Spleen (tissue), 11 donors: ENCODE results near the gene MEIOC. TPM values are rescaled to one million over a fixed set of nuclear protein-coding genes. Genes with fewer than 3 reads are reported as not detected.

Experiments
- DNase-seq: peaks from one replicate; pipeline ENCODE4 v3.0.0-alpha.2; 2020
- H3K27ac ChIP-seq, 8 donors: fragments of 200-600 bp; sonication (generic) in 7 of 8; 1 replicate in 4 of 8; 2 replicates in 4 of 8; pipeline versions ENCODE4 v1.5.0 to v1.8.0; 2016 to 2021; ENCODE audit warnings: inconsistent platforms in 4 of 8, mild to moderate bottlenecking in 4 of 8, moderate library complexity in 1 of 8
- H3K27me3 ChIP-seq, 7 donors: fragments of 200-600 bp; sonication (generic) in 6 of 7; replicated peaks in 1 of 7; 1 replicate in 4 of 7; 2 replicates in 3 of 7; pipeline versions ENCODE4 v1.5.0 to v1.8.0; 2016 to 2021; ENCODE audit warnings: inconsistent platforms in 3 of 7, mild to moderate bottlenecking in 1 of 7
- H3K36me3 ChIP-seq, 6 donors: fragments of 200-600 bp; sonication (generic) in 5 of 6; 1 replicate in 4 of 6; 2 replicates in 2 of 6; pipeline versions ENCODE4 v1.5.0 to v1.8.0; 2016 to 2021; ENCODE audit warnings: inconsistent platforms in 2 of 6
- H3K4me1 ChIP-seq, 6 donors: fragments of 200-600 bp; sonication (generic) in 5 of 6; 1 replicate in 3 of 6; 2 replicates in 3 of 6; pipeline versions ENCODE4 v1.5.0 to v1.8.0; 2016 to 2021; ENCODE audit warnings: inconsistent platforms in 3 of 6
- H3K4me3 ChIP-seq, 8 donors: fragments of 200-600 bp; sonication (generic) in 7 of 8; 1 replicate in 4 of 8; 2 replicates in 4 of 8; pipeline versions ENCODE4 v1.5.0 to v1.8.0; 2016 to 2021; ENCODE audit warnings: inconsistent platforms in 4 of 8, mild to moderate bottlenecking in 4 of 8, moderate library complexity in 2 of 8
- H3K9me3 ChIP-seq, 8 donors: fragments of 200-600 bp; sonication (generic) in 7 of 8; 1 replicate in 4 of 8; 2 replicates in 4 of 8; pipeline versions ENCODE4 v1.5.0 to v1.8.0; 2016 to 2021; ENCODE audit warnings: inconsistent platforms in 4 of 8
- POLR2A ChIP-seq, 3 donors: fragments of 450-650 bp; IDR thresholded peaks; one replicate each; pipeline ENCODE4 v1.5.1; 2017; ENCODE audit warnings: antibody characterized with exemption in 3 of 3, mild to moderate bottlenecking in 1 of 3
- POLR2AphosphoS5 ChIP-seq, 3 donors: sonication (generic); formaldehyde crosslinking; IDR thresholded peaks; one replicate each; pipeline ENCODE4 v1.5.1; 2017; ENCODE audit warnings: antibody characterized with exemption in 3 of 3
- WGBS, 5 donors: extraction: QIAGEN DNeasy Blood & Tissue Kit in 3 of 5; methylation state at CpG; one replicate each; pipeline versions ENCODE4 v1.1.5 to v1.1.7; 2013 to 2018; 5-methylcytosine and 5-hydroxymethylcytosine counted together
- intact Hi-C: fragments of 100-400 bp; cut with DNase I; formaldehyde crosslinking; loops from one replicate; pipeline ENCODE4 v1.15.0; 2023; ENCODE audit warnings: low total_unique reads
- polyA plus RNA-seq, 3 donors: library from polyadenylated mRNA; stranded (reverse); fragments of 200-250 nt; gene quantifications; one replicate each; pipeline ENCODE4 v1.2.1, GENCODE V29; 2013
- total RNA-seq, 7 donors: library from RNA; depleted of rRNA in 3 of 7; stranded (reverse); fragments of >200 nt in 3 of 7; fragmentation: NEBNext Ultra II Directional in 4 of 7; extraction: Animal tissue kit (Norgen Biotek cat#: 25700) in 4 of 7; gene quantifications; one replicate each; pipeline versions ENCODE4 v1.1.0 to v1.2.1, GENCODE V29; 2016 to 2021
- TF ChIP-seq, protein P1 (sequence below), 11 experiments: fragments of 200-600 bp in 7 of 11; fragments of 450-650 bp in 4 of 11; sonication (generic) in 4 of 11; IDR thresholded peaks in 8 of 11; conservative IDR thresholded peaks in 3 of 11; 1 replicate in 7 of 11; 2 replicates in 4 of 11; pipeline versions ENCODE4 v1.4.0 to v1.8.0; 2016 to 2021; ENCODE audit warnings: antibody characterized with exemption in 11 of 11, inconsistent platforms in 4 of 11, mild to moderate bottlenecking in 1 of 11
- donor health status: healthy with polysubstance abuse.
- donor health status: DM: no; HTN: no; CAD: no; lungs with moderate emphysema.
- donor health status: DM: no; HTN: no; CAD: no.
- donor health status: Bipolar disorder and iron deficiency.
- donor health status: healthy.
- donor health status: DM: no; HTN: no; CAD: no.
- donor health status: DM: yes; HTN: yes; CAD: no.

MEIOC gene
- total and polyA plus RNA-seq, 10 donors: 0.04 to 0.17 (median 0.06) TPM; not detected in 7

DNA sequence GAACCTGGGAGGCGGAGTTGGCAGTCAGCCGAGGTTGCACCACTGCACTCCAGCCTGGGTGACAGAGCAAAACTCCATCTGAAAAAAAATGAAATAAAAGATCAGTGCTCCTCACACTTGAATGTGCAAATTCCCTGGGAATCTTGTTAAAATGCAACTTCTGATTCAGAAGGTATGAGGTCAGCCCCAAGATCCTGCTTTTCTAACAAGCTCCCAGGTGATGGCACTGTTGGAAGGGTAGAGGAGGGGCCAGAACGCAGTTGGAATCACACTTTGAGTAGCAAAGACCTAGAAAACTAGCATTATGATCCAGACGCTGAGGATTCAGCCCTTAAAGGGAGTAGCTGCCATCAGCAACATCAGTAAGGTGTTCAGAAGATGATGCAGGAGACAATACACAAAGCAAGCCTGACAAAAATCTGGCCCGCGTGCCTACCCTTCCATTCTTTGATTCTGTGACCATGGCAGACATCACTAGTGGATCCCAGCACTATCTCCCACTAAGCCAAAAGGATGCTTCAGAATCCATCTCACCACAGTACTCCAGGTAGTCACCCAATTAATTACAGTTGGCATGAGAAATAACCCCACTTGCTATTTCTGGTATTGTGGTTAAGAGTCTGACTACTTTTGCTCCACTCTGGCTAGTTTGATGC lies 33.1 kb upstream of the MEIOC start:
- intact Hi-C loops: no loop called here
- TF ChIP-seq, protein P1, sequence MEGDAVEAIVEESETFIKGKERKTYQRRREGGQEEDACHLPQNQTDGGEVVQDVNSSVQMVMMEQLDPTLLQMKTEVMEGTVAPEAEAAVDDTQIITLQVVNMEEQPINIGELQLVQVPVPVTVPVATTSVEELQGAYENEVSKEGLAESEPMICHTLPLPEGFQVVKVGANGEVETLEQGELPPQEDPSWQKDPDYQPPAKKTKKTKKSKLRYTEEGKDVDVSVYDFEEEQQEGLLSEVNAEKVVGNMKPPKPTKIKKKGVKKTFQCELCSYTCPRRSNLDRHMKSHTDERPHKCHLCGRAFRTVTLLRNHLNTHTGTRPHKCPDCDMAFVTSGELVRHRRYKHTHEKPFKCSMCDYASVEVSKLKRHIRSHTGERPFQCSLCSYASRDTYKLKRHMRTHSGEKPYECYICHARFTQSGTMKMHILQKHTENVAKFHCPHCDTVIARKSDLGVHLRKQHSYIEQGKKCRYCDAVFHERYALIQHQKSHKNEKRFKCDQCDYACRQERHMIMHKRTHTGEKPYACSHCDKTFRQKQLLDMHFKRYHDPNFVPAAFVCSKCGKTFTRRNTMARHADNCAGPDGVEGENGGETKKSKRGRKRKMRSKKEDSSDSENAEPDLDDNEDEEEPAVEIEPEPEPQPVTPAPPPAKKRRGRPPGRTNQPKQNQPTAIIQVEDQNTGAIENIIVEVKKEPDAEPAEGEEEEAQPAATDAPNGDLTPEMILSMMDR (IDR thresholded peaks at IDR 0.05 in 8 of 11, conservative IDR thresholded peaks at IDR 0.05 in 3 of 11): no peak
- TF ChIP-seq POLR2A (IDR thresholded peaks at IDR 0.05) (no peak), POLR2AphosphoS5 (IDR thresholded peaks at IDR 0.05) (no peak)
- Histone ChIP-seq H3K27ac (no peak overlapping the region), H3K4me1 (peaks cover 0 to 6% (median 2%) of the 10 kb centered on the region in 6 donors), H3K4me3 (no peak overlapping the region), H3K9me3 (no peaks in the 10 kb centered on the region), H3K36me3 (no peaks in the 10 kb centered on the region), H3K27me3 (peaks cover 0 to 40% (median 0%) of the 10 kb centered on the region in 7 donors)
- no peak for DNase-seq
- WGBS, 5 donors: 72 to 90% (median 86%) methylated on average over 6 of the region's 6 CpGs

DNA sequence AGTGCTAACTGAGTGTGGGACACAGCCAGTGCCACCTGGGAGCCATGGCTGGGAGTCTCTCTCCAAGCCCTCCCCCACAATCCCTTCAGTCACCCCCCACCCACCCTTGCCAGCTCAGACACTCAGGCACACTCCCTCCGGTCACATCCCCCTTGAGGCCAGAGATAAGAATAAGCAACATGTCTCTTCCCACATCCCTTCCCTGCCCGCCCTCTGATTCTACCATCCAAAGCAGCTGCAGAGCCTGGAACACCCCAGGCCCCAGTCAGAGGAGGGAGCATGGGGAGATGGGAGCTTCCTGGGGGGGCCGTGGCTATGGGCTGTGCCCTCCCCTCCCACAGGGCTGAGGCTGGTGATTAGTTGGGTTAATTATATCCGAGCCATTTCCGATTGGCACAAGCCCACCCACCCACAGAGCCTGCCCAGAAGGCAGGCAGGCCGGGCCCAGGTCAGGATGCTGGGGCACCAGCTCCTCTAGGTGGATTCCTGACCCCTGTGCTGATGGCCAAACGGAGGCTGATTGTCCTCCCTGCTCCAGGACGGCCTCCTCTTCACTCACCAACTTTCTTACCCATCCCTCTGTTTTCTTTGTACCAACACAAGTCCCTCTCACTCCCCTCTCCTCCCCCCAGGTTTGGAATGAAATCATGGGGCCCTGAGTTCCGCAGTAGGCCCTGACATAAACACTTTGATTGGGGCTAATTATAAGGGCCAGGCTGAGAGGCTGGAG lies 28.6 kb upstream of the MEIOC start:
- TF ChIP-seq POLR2A (IDR thresholded peaks at IDR 0.05): no peak
- no peak for TF ChIP-seq POLR2AphosphoS5 (IDR thresholded peaks at IDR 0.05)
- TF ChIP-seq, protein P1 (IDR thresholded peaks at IDR 0.05 in 8 of 11, conservative IDR thresholded peaks at IDR 0.05 in 3 of 11): no peak
- Histone ChIP-seq H3K4me3 (peak overlapping the region in 1 of 8 donors; percentile 50), H3K9me3 (no peaks in the 10 kb centered on the region), H3K36me3 (no peaks in the 10 kb centered on the region), H3K4me1 (peaks cover 0 to 12% (median 5%) of the 10 kb centered on the region in 6 donors), H3K27me3 (peaks cover 0 to 7% (median 0%) of the 10 kb centered on the region in 7 donors), H3K27ac (peak overlapping the region in 7 of 8 donors; percentile 54 to 80 (median 70))
- intact Hi-C loops: no loop called here
- no peak for DNase-seq
- WGBS, 5 donors: 87 to 95% (median 88%) methylated on average over 9 of the region's 9 CpGs

DNA sequence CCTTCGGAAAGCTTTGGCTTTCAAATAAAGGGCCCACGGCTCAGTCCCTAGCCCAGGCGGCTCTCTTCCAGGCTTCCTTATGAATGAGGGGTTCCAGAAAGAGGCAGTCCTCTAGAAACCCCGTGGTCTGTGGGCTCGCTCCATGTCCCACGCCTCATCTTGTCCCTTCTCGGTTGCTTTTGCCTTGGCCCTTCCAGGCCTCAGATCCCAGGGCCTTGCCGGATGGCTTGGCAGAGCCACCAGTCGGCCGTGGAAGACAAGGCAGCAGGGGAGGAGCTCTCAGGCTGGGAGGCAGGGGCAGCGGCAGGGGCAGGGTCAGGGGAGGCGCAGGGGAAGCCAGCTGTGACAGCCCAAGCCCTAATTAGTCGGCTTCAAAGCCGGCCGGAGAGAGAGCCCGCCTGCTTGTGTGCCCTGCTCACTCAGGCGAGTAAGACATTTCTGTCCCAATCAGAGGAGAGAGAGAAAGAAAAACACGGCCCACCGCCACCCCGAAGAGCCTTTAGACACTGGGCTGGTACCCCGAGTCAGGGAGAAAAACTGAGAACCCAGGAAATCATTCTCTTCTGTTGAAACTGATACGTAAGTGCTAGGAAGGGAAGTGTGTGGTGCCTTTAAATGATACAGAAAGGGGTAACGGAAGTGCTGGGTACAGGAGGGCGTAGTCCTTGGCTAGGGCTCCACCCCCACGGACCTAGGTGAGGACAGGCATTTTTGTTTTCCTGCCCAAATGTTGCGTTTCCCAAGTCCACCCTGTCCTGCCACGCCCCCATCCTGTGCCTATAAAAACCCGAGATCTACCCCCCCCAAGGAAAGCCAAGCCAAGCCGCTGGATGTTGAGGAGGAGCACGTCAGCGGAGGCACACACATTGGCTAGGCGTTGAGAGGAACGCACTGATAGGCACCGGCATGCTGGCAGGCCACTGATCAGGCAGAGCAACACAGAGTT lies 27.8 kb upstream of the MEIOC start:
- peaks cover 0 to 7% (median 0%) of the 10 kb centered on the region in 7 donors for H3K27me3 ChIP-seq
- peak overlapping the region in 4 of 8 donors; percentile 2 to 50 (median 16) for H3K4me3 ChIP-seq
- intact Hi-C loops: no loop called here
- no peaks in the 10 kb centered on the region for H3K36me3 ChIP-seq
- TF ChIP-seq, protein P1 (IDR thresholded peaks at IDR 0.05 in 8 of 11, conservative IDR thresholded peaks at IDR 0.05 in 3 of 11): no peak
- TF ChIP-seq POLR2A (IDR thresholded peaks at IDR 0.05) (no peak), POLR2AphosphoS5 (IDR thresholded peaks at IDR 0.05) (peak in 1 of 3 donors; percentile 39)
- H3K27ac ChIP-seq: peak overlapping the region; percentile 54 to 80 (median 66)
- peak; percentile 85 for DNase-seq
- H3K4me1 ChIP-seq: peaks cover 0 to 12% (median 5%) of the 10 kb centered on the region in 6 donors
- WGBS, 5 donors: 45 to 58% (median 50%) methylated on average over 31 to 34 of the region's 34 CpGs
- no peaks in the 10 kb centered on the region for H3K9me3 ChIP-seq
